ENCODE data around the gene POC5. TPM values are rescaled to one million over a fixed set of nuclear protein-coding genes. Genes with fewer than 3 reads are reported as not detected.
A peak's percentile ranks its signal among the peaks of the same experiment; 100 is the strongest.
"Not testable (repeated sequence)": the region's sequence is repeated elsewhere in the genome, so short reads cannot be mapped to it uniquely, and the experiment has no call there.

The POC5 gene
- 8.3 TPM for polyA plus RNA-seq (2013, experiment 1 of 2; ENCODE audit: insufficient read length)
- 3.7 TPM for polyA plus RNA-seq (2013, experiment 2 of 2; ENCODE audit: insufficient read length)

- DNase-seq, result peak; percentile 93
Measured at GRCh38 chr5:75717082-75717922, at the start of gene POC5. Gene POC5, minus strand, starts transcription at chr5:75717437. Its CDS starts 4,500 bp downstream, at chr5:75712937.

DNA sequence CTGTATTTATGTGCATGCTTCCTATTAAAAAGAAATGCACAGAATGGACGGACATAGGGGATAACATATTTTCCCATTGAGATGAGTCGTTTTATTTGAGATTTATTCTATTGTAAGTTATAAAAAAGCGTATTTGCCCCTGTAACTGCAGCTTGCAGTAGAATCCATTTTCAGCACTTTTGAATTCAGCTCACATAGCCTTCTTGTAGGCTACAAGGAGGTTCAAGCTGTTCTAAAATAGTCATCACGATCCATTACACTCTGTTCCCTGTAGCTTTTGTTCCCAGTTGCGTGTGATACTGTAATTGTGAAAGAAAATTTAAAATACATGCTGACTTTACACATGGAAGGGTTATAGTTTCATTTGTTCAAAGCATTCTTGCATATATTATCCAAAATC lies 40.9 kb upstream of the POC5 start:
- DNase-seq, result no peak

DNA sequence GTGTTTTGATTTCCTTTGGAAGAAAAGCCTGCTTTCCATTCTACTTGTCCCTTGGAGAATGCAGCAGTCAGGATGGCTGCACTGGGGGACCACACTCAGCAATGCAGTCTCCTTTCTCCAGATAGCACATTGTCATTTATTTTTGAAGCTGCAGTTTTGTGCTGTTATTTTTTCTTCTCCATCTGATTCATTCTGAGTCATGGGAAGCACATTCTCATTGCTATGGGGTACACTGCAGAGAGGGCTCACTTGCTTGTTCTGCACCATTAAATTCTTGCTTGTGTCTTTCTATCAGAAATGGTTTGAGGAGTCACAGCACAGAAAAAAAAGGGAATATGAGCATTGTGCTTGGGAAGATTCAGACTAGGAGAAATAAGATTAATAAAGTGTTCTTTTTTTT lies 39.7 kb upstream of the POC5 start:
- peak; percentile 37 for DNase-seq

- DNase-seq, result no peak
Measured at GRCh38 chr5:75756211-75756610, 39.0 kb upstream of the POC5 start.

DNA sequence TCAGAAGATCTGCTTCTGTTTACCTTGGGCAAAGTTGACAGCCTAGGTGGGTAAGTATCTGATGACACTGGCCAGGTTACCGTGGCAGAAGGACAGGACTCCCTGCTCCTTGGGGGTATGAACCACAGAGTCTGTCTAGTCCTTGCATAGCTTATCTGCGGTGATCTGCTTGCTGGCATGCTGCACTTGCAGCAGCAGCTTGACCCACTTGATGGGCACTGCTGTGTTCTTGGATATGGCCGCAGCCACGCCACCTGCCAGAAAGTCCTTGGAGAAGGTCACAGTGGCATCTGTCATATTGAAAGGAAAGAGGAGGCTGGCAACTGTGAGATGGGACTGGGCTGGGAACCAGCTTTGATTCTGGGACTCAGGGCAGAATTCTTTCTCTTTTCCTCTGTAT lies 35.9 kb upstream of the POC5 start:
- DNase-seq, result no peak

- no peak for DNase-seq
Measured at GRCh38 chr5:75744355-75744754, 27.1 kb upstream of the POC5 start.

DNA sequence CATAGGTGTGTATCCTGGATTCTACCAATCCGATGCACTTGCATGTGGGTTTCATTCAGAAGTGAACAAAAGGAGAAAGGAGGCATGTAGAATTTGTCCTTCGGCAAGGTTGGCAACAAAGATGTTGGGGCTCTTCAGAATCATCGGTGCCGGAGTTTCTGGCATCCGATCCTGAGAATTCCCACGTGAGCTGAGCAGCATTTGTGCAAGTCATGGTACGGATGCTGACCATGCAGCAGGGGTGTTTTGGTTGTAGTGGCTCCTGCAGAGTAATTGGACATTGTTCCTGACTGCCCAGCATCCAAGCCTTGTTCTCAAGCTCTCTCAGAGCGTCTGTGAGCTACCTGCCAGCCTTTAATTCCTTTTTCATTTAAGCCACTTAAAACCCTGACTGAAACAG lies 19.0 kb upstream of the POC5 start:
- DNase-seq, result no peak

GRCh38 chr5:75734913-75735789 lies 17.9 kb upstream of the POC5 start:
- DNase-seq, result peak; percentile 34

GRCh38 chr5:75733767-75734166 lies 16.5 kb upstream of the POC5 start:
- DNase-seq, result no peak

- DNase-seq, result not testable (repeated sequence)
Measured at GRCh38 chr5:75731515-75731914, 14.3 kb upstream of the POC5 start.

- no peak for DNase-seq
Measured at GRCh38 chr5:75729321-75729720, 12.1 kb upstream of the POC5 start.

GRCh38 chr5:75727931-75728330 lies 10.7 kb upstream of the POC5 start:
- DNase-seq, result no peak

GRCh38 chr5:75726224-75726623 lies 9.0 kb upstream of the POC5 start:
- not testable (repeated sequence) for DNase-seq

DNA sequence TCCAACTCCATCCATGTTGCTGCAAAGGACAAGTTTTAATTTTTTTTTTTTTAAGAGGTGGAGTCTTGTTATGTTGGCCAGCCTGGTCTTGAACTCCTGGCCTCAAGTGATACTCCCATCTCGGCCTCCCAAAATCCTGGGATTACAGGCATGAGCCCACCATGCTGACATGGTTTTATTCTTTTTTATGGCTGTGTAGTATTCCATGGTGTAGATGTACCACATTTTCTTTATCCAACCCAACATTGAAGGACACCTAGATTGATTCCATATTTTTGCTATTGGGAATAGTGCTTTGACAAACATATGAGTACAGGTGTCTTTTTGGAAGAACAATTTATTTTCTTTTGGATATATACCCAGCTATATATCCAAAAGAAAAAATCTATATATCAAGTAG lies 6.1 kb upstream of the POC5 start:
- no peak for DNase-seq

DNA sequence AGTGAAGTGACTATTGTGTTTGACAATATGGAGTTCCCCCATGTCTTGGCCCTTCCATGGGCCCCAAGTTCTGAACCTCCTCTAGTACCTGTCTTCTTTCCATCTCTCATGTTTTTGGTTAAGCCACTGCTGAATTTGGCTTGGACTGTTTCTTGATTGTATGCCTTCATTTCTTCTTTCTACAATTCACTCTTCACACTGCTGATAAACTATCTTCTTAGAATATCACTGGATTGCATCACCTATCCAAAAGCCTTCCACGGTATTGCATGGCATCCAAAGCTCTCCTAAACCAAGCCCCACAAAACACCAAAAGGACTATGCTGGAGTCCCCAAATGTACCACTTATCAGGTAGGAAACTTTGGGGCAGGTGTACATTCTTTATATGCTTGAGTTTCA lies 4.3 kb upstream of the POC5 start:
- no peak for DNase-seq

DNA sequence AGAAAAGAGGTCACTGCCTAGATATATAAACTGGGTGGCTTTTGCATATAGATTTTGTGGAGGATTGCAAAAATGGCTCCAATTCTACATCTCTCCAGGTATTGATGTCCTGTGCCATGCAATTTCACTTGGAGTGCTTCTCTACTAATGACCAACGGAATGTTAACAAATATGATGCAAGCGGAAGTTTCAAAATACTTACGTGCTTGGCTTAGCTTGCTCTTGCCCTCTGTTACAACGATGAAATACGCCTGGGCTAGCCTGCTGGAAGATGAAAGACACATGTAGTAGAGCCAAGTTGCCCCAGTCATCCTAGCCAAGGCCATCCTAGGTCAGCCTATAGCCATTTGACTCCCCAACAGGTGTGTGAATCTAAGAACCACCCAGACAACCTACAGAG lies 3.6 kb upstream of the POC5 start:
- DNase-seq, result no peak

GRCh38 chr5:75716715-75717081 lies 539 bp downstream of the POC5 start:
- no peak for DNase-seq

- DNase-seq, result no peak
Measured at GRCh38 chr5:75712091-75712490, 5.1 kb downstream of the POC5 start.

DNA sequence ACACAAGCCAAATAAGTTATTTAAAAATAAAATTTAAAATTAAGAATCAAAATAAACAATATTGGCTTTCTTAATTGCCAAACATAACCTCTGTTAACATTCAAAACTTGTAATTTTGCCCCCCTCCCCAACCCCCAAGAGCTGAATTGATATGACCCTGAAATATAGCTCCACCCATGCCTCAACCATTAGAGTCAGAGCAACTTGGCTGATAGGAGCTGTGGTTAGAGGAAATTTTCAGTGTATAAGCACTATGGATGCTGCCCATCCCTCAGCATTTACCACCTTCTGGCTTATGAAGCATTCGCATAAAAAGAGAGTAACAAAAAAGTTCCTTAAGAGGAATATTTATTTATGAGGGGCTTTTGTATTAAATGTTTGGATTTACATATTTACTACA lies 6.1 kb downstream of the POC5 start:
- no peak for DNase-seq

- DNase-seq, result no peak
Measured at GRCh38 chr5:75710637-75711036, 6.6 kb downstream of the POC5 start.

GRCh38 chr5:75707911-75708509 lies 9.2 kb downstream of the POC5 start:
- peak; percentile 23 for DNase-seq

DNA sequence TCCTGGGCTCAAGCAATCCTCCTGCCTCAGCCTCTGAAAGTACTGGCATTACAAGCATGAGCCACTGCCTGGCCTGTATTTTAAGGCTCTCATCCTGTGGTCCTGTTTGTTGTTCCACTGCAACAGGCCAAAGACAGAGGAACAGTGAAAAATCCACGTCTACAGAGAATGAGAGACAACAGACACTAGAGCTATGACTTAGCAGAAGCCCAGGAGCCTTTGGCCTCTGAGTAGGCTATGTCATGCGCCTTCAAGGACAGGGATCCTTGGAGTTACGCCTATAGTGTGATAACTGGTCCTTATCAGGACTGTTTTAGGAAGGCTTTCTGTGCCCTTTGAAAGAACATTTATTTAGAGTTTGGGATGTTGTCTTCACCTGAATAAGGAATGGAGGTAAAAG lies 10.5 kb downstream of the POC5 start:
- no peak for DNase-seq

DNA sequence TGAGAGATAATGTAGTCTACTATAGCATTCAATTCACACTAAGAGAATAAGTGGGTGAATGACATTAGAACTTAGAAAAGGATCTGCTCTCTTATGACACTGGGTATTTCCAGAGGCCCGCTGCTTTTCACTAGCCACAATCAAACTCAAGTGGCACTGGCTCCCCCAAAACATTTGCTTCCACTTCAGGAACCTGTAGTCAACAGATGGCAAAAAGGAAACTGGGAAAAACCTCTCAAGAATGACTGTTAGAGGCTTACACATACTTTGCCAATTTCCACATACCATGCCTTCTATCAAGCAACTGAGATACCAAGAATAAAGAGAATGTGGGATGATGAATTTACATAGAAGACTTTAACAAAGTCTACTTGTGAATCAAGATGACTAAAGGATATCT lies 11.2 kb downstream of the POC5 start:
- no peak for DNase-seq
